ENCODE data around the gene DND1. TPM values are rescaled to one million over a fixed set of nuclear protein-coding genes. Genes with fewer than 3 reads are reported as not detected.
"Not testable (repeated sequence)": the region's sequence is repeated elsewhere in the genome, so short reads cannot be mapped to it uniquely, and the experiment has no call there.

Gene DND1
- polyA plus RNA-seq, 1 donor, result not detected

DNA sequence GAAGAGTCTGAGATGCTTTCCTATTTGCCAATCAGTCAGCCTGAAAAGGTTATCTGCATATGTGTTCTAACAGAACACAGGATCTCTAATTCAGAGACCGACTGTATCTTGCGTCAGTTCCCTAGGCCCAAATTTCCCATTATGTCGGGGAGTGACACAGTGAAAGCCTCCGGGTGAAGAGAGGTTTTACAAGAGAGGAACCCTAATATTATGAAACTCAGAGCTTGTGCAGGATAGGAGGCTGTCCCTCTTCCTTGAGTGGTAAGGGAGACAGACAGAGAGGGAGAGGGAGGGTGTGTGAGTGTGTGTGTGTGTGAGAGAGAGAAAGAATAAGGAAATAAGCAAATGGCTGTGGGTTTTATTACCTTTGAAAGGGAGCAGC is 42.3 kb downstream of the DND1 start:
- no peak for DNase-seq (ENCODE audit: low read depth)

- DNase-seq (ENCODE audit: low read depth), result no peak
Measured at GRCh38 chr5:140630292-140631035, 42.9 kb downstream of the DND1 start.

DNA sequence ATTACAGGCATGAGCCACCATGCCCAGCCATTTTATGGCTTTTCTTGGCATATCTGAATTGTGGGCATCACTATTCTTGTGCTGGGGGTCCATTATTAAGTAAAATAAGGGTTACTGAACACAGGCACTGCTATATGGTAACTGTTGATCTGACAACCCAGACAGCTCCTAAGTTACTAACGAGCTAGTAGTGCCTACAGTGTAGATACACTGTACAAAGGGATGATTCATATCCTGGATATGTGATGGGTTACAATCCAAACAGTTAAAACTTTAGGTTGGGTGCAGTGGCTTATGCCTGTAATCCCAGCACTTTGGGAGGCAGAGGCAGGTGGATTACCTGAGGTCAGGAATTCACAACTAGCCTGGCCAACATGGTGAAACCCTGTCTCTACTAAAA is 44.7 kb downstream of the DND1 start:
- no peak for DNase-seq (ENCODE audit: low read depth)

- DNase-seq (ENCODE audit: low read depth), result no peak
Measured at GRCh38 chr5:140627972-140628371, 45.4 kb downstream of the DND1 start.

DNA sequence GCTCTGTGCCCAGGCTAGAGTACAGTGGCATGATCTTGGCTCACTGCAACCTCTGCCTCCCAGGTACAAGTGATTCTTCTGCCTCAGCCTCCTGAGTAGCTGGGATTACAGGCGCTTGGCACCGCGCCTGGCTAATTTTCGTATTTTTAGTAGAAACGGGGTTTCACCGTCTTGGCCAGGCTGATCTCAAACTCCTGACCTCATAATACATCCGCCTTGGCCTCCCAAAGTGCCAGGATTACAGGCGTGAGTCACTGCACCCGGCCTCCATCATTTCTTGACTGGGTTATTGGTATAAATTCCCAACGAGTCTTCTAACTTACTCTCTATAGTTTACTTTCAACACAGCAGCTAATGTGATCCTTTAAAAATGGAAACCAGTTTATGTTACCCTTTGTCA is 48.5 kb downstream of the DND1 start:
- DNase-seq (ENCODE audit: low read depth), result not testable (repeated sequence)

- not testable (repeated sequence) for DNase-seq (ENCODE audit: low read depth)
Measured at GRCh38 chr5:140623061-140623460, 50.3 kb downstream of the DND1 start.

GRCh38 chr5:140622301-140622700 is 51.1 kb downstream of the DND1 start:
- no peak for DNase-seq (ENCODE audit: low read depth)

Other genes with a start within 250 kb of the DND1 start
- gene EIF4EBP3, start 125.9 kb downstream of the DND1 start, polyA plus RNA-seq (ENCODE audit: insufficient read length), result 8.8 TPM
- 23.6 TPM for gene SRA1, start 116.1 kb downstream of the DND1 start, polyA plus RNA-seq (ENCODE audit: insufficient read length)
- gene APBB3, start 109.0 kb downstream of the DND1 start, polyA plus RNA-seq (ENCODE audit: insufficient read length), result 25.4 TPM
- 52.8 TPM for gene SLC35A4, start 108.7 kb downstream of the DND1 start, polyA plus RNA-seq (ENCODE audit: insufficient read length)
- gene CD14, start 40.4 kb downstream of the DND1 start, polyA plus RNA-seq (ENCODE audit: insufficient read length), result 18.3 TPM
- 8.3 TPM for gene TMCO6, start 34.1 kb downstream of the DND1 start, polyA plus RNA-seq (ENCODE audit: insufficient read length)
- gene NDUFA2, start 25.9 kb downstream of the DND1 start, polyA plus RNA-seq (ENCODE audit: insufficient read length), result 58.2 TPM
- gene IK, start 25.7 kb downstream of the DND1 start, polyA plus RNA-seq (ENCODE audit: insufficient read length), result 95.3 TPM
- 14.9 TPM for gene WDR55, start 8.7 kb downstream of the DND1 start, polyA plus RNA-seq (ENCODE audit: insufficient read length)
- 58.2 TPM for gene HARS1, start 17.8 kb upstream of the DND1 start, polyA plus RNA-seq (ENCODE audit: insufficient read length)
- 26.6 TPM for gene HARS2, start 17.9 kb upstream of the DND1 start, polyA plus RNA-seq (ENCODE audit: insufficient read length)
- 73.2 TPM for gene ZMAT2, start 26.9 kb upstream of the DND1 start, polyA plus RNA-seq (ENCODE audit: insufficient read length)
- 0.10 TPM for gene PCDHA1, start 112.6 kb upstream of the DND1 start, polyA plus RNA-seq (ENCODE audit: insufficient read length)
- gene PCDHA2, start 121.3 kb upstream of the DND1 start, polyA plus RNA-seq (ENCODE audit: insufficient read length), result 0.09 TPM
- 0.14 TPM for gene PCDHA3, start 127.5 kb upstream of the DND1 start, polyA plus RNA-seq (ENCODE audit: insufficient read length)
- 0.14 TPM for gene PCDHA4, start 133.5 kb upstream of the DND1 start, polyA plus RNA-seq (ENCODE audit: insufficient read length)
- 0.08 TPM for gene PCDHA5, start 148.0 kb upstream of the DND1 start, polyA plus RNA-seq (ENCODE audit: insufficient read length)
- 0.06 TPM for gene PCDHA6, start 154.4 kb upstream of the DND1 start, polyA plus RNA-seq (ENCODE audit: insufficient read length)
- 0.06 TPM for gene PCDHA7, start 160.7 kb upstream of the DND1 start, polyA plus RNA-seq (ENCODE audit: insufficient read length)
- 0.03 TPM for gene PCDHA8, start 167.6 kb upstream of the DND1 start, polyA plus RNA-seq (ENCODE audit: insufficient read length)
- gene PCDHA9, start 174.8 kb upstream of the DND1 start, polyA plus RNA-seq (ENCODE audit: insufficient read length), result not detected
- gene PCDHA10, start 182.3 kb upstream of the DND1 start, polyA plus RNA-seq (ENCODE audit: insufficient read length), result 0.05 TPM
- gene PCDHA11, start 195.4 kb upstream of the DND1 start, polyA plus RNA-seq (ENCODE audit: insufficient read length), result not detected
- gene PCDHA12, start 201.7 kb upstream of the DND1 start, polyA plus RNA-seq (ENCODE audit: insufficient read length), result not detected
- gene PCDHA13, start 208.5 kb upstream of the DND1 start, polyA plus RNA-seq (ENCODE audit: insufficient read length), result 0.08 TPM

Data from forelimb muscle (tissue), 1 donor.